GM12874 (cell line): Measurements from ENCODE around the gene TMEM43.

Experiments
- TF ChIP-seq, protein P1 (sequence below): IDR thresholded peaks from 2 replicates; pipeline ENCODE4 v1.5.1; 2011; ENCODE audit warnings: low read depth, mild to moderate bottlenecking, control low read depth, low read length, moderate library complexity; ENCODE audit not compliant: insufficient read depth

Gene TMEM43

DNA sequence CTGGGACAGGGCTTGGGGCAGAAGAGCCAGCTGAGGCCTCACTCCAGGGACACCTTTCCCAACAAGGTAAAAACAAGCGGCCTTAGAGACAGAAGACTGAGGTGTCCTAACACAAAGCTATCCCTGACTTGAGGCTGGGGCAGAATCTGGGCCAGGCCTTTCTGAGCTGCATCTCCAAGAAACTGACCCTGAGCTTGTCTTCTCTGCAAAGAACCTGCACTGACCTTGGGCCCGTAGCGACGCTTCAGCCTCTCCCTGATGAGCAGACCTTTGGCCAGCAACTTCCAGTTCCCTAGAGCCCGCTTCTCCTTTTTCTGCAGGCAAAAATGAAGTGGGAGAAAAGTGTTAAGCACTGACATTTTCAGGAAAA, 22.2 kb downstream of the TMEM43 start:
- TF ChIP-seq, protein P1, sequence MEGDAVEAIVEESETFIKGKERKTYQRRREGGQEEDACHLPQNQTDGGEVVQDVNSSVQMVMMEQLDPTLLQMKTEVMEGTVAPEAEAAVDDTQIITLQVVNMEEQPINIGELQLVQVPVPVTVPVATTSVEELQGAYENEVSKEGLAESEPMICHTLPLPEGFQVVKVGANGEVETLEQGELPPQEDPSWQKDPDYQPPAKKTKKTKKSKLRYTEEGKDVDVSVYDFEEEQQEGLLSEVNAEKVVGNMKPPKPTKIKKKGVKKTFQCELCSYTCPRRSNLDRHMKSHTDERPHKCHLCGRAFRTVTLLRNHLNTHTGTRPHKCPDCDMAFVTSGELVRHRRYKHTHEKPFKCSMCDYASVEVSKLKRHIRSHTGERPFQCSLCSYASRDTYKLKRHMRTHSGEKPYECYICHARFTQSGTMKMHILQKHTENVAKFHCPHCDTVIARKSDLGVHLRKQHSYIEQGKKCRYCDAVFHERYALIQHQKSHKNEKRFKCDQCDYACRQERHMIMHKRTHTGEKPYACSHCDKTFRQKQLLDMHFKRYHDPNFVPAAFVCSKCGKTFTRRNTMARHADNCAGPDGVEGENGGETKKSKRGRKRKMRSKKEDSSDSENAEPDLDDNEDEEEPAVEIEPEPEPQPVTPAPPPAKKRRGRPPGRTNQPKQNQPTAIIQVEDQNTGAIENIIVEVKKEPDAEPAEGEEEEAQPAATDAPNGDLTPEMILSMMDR, result no peak

DNA sequence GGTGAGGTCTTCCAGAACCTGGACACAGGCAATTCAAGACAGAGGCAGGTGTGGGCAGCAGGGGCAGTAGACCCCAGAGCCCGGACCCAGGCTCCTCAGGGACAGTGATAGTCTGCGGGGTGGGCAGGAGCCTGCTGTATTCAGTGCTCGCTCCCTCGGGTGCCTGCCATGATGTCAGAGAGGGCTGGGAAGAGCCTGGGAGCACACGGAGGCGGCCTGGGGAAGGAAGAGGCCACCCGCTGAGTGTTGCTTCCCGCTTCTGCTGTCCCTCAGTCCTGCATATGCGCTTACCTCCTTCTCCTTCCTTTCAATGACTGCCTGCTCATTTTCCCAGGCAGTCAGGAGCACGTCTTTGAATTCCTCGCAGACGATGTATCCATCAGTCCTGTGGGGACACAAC, 22.8 kb downstream of the TMEM43 start:
- TF ChIP-seq, protein P1, result no peak

DNA sequence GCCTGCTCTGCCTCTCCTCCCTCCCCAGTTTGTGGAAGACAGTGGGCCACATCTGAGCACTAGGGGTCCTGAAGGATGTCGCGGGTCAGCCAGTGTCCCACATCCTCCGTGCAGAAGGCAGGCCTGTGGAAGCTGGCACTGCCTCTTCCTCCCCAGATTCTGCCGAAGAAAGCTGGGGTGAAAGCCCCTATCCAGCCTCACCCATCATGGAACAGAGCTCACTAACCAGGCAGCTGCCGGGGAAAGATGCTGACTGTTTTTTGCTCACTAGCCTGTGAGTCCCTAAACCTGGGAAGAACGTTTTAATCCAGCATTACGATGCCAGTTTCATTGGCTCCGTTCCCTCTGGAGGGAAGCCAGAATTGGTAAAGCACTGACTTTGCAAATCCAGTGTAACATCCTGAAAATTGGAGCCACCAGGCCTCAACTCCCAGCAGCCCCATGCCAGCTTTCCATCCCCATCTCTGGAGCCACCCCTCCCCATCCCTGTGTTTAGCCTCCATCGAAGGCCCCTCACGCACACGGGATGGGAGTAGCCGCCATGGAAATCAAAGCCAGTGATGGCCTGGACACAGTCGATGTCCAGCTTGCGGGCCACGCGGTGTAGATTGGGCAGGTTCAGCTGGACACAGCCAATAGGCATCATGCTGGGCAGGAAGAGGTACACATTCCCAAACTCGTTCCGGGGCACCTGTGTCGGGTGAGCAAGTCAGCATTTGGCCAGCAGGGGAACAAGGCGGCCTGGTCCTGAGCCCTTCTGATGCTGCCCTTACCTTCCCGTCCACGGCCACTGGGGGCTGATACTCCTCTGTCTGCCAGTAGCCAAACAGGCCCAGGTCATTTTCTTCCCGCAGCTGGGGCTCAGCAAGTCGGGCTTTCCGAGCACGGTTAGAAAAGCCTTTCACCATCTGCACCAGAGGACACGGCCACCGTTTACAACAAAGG, 23.5 kb downstream of the TMEM43 start:
- TF ChIP-seq, protein P1, result no peak

DNA sequence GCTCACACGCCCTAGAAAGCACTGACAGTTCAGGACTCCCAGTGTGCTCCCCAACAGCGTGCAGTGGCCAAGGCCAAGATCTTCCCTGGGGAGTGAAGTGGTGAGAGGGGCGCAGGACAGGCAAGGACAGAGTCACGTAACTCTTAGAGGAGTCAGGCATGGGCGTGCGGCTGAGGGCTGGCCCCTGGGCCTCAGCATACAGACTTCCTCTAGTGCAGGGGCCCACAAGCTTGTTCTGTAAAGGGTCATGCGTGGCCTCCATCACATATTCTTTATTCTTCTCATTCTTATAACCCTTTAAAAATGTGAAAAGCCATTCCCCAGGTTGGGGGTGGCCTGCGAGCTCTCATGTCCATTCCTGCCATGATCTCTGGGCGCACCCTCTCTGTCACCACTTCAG, 25.2 kb downstream of the TMEM43 start:
- TF ChIP-seq, protein P1, result no peak

DNA sequence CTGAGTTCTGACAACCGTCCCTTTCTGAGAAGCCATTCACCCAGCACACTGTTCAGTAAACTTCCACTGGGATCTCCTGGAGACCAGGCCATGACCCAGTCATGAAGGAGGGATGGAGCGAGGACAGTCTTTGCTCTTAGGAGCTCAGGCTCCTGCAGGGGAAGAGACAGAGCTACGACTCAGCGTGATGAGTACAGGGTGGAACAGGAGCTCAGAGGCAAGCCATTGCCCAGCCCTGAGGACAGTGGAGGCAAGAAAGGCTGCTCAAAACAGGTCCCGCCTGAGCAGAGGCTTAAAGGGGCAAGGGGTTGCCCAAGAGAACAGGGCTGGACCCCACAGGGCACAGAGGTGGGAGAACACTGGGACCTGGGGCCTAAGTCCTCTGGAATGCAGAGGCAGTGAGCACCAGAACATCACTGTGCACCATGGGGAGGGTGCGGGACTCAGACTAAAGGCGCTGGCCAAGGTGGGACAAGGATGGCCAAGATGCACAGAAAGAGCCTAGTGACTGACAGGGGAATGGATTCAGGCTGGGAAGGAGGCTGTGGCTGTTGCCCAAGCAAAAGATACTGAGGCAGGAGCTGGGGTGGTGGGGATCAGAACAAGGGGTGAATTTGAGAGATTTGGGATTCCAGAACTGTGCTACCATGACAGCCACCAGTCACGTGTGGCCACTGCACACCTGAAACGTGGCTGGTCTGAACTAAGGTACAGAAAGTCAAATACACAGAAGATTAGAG, 25.8 kb downstream of the TMEM43 start:
- TF ChIP-seq, protein P1, result no peak

DNA sequence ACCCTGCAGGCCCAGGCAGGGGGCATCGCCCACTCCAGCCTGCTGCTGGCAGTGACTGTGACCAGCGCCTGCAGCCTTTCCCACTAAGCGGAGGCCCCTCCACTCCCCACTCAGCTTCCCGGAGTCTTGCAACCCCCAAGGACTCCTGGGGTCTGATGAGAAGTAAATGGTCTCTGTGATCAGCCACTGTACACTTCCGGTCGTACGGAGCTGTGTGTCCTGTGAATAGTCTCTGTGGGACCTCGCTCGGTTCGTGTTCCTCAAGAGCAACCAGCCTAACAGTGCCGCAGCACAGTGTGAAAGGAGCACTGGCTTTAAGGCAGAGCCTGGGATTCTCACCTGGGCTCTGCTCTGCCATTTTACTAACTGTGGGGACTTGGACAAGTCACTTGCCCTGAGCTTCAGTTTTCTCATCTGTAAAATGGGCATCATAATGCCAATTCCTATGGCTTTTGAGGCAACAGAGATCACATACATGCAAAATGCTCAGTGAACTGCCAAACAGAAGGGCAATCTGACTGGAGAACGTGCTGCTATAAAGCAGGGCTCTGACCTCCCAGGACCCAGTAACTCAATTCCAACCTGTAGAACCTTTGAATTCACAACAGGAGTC, 26.7 kb downstream of the TMEM43 start:
- TF ChIP-seq, protein P1, result no peak
